GM12878 (cell line): ENCODE data around the gene TK2. TPM values are rescaled to one million over a fixed set of nuclear protein-coding genes. Genes with fewer than 3 reads are reported as not detected.

ENCODE experiments used
- polyA plus RNA-seq, 11 experiments: library from polyadenylated mRNA; depleted of rRNA in 4 of 11; unstranded in 6 of 11; stranded (reverse) in 5 of 11; fragments of >200 nt; fragmentation: Nextera tagmentation in 4 of 11; fragmentation: Illumina TruSeq in 1 of 11; extraction: Ambion mirVana in 4 of 11; extraction: Trizol in 1 of 11; gene quantifications; 1 replicate in 1 of 11; 2 replicates in 10 of 11; pipeline versions ENCODE4 v1.2.1 to v1.2.3, GENCODE V29; 2011 to 2016; ENCODE audit warnings: inconsistent platforms in 2 of 11, missing spikeins in 2 of 11, low read depth in 1 of 11
- total RNA-seq, 4 experiments: library from RNA; depleted of rRNA in 3 of 4; stranded (reverse); fragments of >200 nt in 3 of 4; fragmentation: Illumina TruSeq in 1 of 4; extraction: Trizol in 1 of 4; gene quantifications; 2 replicates each; pipeline versions ENCODE4 v1.2.1 to v1.2.3, GENCODE V29; 2013 to 2021
- TF ChIP-seq, protein P1 (sequence below): fragments of 450-650 bp; formaldehyde crosslinking; IDR thresholded peaks from 2 replicates; pipeline ENCODE4 v1.5.0; 2022; ENCODE audit warnings: mild to moderate bottlenecking, missing genetic modification characterization
- TF ChIP-seq, protein P2 (sequence below): fragments of 450-650 bp; IDR thresholded peaks from 2 replicates; pipeline ENCODE4 v1.6.1; 2017; ENCODE audit warnings: antibody characterized with exemption, mild to moderate bottlenecking, moderate library complexity

TK2 gene
- total and polyA plus RNA-seq, 10 of the 15 experiments (the other 5 are each of a cell fraction or from before 2014, with no cell fraction given) = 1.3 to 12.4 (median 3.0) TPM

DNA sequence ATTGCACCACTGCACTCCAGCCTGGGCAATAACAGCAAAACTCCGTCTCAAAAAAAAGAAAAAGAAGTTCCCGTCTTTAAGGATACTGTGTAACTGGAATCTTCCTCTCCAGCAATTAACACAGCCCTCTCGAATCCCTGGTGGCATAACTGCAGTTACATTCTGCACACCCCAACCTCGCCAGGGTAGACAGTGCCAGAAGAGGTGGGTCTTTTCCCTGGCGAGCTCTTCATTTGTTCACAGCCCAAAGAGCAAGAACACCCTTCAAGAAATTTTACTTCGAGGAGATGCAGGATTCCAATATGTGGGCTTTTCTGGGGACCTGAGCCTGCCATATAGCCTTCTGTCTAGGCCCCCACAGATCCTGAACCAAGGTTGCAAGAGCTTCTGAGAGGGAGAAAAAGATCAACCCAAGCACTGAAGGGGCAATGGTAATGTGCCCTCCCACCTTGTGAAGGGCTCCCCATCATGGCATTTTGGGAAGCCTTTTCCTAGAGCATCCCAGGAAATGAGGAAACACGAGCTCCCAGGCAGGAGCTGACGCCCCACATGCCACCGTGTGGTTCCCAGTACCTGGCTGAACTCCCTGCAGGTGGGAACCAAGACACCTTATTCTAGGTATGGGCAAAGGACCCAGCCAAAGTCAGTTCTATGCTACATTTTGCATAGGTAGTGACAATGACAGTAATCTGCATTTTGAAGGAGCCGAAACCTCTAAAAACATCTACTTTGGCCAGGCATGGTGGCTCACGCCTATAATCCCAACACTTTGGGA lies 26.9 kb downstream of the TK2 start (continued):
- TF ChIP-seq, protein P1, sequence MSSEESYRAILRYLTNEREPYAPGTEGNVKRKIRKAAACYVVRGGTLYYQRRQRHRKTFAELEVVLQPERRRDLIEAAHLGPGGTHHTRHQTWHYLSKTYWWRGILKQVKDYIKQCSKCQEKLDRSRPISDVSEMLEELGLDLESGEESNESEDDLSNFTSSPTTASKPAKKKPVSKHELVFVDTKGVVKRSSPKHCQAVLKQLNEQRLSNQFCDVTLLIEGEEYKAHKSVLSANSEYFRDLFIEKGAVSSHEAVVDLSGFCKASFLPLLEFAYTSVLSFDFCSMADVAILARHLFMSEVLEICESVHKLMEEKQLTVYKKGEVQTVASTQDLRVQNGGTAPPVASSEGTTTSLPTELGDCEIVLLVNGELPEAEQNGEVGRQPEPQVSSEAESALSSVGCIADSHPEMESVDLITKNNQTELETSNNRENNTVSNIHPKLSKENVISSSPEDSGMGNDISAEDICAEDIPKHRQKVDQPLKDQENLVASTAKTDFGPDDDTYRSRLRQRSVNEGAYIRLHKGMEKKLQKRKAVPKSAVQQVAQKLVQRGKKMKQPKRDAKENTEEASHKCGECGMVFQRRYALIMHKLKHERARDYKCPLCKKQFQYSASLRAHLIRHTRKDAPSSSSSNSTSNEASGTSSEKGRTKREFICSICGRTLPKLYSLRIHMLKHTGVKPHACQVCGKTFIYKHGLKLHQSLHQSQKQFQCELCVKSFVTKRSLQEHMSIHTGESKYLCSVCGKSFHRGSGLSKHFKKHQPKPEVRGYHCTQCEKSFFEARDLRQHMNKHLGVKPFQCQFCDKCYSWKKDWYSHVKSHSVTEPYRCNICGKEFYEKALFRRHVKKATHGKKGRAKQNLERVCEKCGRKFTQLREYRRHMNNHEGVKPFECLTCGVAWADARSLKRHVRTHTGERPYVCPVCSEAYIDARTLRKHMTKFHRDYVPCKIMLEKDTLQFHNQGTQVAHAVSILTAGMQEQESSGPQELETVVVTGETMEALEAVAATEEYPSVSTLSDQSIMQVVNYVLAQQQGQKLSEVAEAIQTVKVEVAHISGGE (CRISPR knock-in tag) = no peak
- TF ChIP-seq, protein P2, sequence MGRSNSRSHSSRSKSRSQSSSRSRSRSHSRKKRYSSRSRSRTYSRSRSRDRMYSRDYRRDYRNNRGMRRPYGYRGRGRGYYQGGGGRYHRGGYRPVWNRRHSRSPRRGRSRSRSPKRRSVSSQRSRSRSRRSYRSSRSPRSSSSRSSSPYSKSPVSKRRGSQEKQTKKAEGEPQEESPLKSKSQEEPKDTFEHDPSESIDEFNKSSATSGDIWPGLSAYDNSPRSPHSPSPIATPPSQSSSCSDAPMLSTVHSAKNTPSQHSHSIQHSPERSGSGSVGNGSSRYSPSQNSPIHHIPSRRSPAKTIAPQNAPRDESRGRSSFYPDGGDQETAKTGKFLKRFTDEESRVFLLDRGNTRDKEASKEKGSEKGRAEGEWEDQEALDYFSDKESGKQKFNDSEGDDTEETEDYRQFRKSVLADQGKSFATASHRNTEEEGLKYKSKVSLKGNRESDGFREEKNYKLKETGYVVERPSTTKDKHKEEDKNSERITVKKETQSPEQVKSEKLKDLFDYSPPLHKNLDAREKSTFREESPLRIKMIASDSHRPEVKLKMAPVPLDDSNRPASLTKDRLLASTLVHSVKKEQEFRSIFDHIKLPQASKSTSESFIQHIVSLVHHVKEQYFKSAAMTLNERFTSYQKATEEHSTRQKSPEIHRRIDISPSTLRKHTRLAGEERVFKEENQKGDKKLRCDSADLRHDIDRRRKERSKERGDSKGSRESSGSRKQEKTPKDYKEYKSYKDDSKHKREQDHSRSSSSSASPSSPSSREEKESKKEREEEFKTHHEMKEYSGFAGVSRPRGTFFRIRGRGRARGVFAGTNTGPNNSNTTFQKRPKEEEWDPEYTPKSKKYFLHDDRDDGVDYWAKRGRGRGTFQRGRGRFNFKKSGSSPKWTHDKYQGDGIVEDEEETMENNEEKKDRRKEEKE = no peak
- TF ChIP-seq, all 136 proteins: peak for 0
